PC-3 (cell line): ENCODE measurements around the gene CMTM4.

ENCODE experiments used
- EZH2 ChIP-seq: fragments of 300-600 bp; sonication (generic); IDR thresholded peaks from one replicate; pipeline ENCODE4 v1.6.1; 2017; ENCODE audit warnings: antibody characterized with exemption, mild to moderate bottlenecking, low read length; ENCODE audit not compliant: unreplicated experiment
- EZH2phosphoT487 ChIP-seq: fragments of 300-600 bp; sonication (generic); IDR thresholded peaks from 2 replicates; pipeline ENCODE4 v1.6.1; 2018; ENCODE audit warnings: mild to moderate bottlenecking, antibody characterized with exemption, low read length, borderline replicate concordance
- TF ChIP-seq, protein P1 (sequence below): fragments of 300-600 bp; sonication (generic); conservative IDR thresholded peaks from 2 replicates; pipeline ENCODE4 v1.5.1; 2017; ENCODE audit warnings: antibody characterized with exemption, low read depth, mild to moderate bottlenecking, low read length

DNA sequence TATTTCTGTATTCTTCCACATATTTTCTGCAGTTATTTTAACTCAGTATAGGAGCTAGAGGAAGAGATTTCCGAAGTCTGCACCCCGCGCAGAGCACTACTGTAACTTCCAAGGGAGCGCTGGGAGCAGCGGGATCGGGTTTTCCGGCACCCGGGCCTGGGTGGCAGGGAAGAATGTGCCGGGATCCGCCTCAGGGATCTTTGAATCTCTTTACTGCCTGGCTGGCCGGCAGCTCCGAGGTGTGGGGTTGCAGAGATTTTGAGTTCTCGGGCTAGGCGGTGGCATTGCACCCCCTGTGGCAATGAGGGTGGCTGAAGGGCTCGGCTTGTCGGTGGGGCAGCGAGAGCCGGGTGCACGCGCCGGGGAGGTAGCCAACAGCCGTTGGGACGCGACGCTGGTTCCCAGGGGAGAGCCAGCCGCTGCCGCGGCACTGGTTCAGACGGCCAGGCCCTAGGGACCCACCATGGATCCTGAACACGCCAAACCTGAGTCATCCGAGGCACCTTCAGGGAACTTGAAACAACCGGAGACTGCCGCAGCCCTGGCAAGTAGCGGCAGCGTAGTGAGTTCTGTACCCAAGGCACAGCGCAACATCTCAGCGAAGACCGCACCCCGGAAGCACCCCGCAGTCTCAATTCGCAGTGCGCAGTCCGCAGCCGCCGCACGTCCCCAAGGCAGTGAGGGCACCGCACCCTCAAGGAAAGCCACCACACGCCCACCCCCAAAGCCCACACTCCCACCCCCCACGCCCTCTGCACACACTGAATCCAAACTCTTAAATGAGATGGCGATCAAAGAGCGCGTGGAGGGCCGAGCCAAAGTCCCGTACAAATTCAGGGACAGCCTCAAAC, 130.3 kb downstream of the CMTM4 start, which contains the start of gene CMTM1:
- TF ChIP-seq, protein P1, sequence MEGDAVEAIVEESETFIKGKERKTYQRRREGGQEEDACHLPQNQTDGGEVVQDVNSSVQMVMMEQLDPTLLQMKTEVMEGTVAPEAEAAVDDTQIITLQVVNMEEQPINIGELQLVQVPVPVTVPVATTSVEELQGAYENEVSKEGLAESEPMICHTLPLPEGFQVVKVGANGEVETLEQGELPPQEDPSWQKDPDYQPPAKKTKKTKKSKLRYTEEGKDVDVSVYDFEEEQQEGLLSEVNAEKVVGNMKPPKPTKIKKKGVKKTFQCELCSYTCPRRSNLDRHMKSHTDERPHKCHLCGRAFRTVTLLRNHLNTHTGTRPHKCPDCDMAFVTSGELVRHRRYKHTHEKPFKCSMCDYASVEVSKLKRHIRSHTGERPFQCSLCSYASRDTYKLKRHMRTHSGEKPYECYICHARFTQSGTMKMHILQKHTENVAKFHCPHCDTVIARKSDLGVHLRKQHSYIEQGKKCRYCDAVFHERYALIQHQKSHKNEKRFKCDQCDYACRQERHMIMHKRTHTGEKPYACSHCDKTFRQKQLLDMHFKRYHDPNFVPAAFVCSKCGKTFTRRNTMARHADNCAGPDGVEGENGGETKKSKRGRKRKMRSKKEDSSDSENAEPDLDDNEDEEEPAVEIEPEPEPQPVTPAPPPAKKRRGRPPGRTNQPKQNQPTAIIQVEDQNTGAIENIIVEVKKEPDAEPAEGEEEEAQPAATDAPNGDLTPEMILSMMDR, result no peak
- TF ChIP-seq EZH2 (no peak), EZH2phosphoT487 (no peak)
